Motor neuron (in vitro differentiated cells): ENCODE data around the gene FOXS1. TPM values are rescaled to one million over a fixed set of nuclear protein-coding genes. Genes with fewer than 3 reads are reported as not detected.

Experiments used
- ATAC-seq, 8 experiments: fragments of 200-7000 bp; cut with Tn5 transposase; replicated peaks in 6 of 8; 2 replicates each; pipeline ENCODE4 v1.8.0; 2021; ENCODE audit warnings: mild to moderate bottlenecking in 8 of 8, moderate library complexity in 8 of 8
- H3K27ac ChIP-seq, 2 donors: fragments of 250-450 bp; sonication (Bioruptor Pico); 2 replicates each; pipeline ENCODE4 v1.9.0; 2021; ENCODE audit warnings: antibody characterized with exemption in 2 of 2, mild to moderate bottlenecking in 2 of 2, moderate library complexity in 1 of 2
- H3K4me1 ChIP-seq, 2 donors: fragments of 250-450 bp; sonication (Bioruptor Pico); replicated peaks in 1 of 2; 2 replicates each; pipeline ENCODE4 v1.6.1; 2021; ENCODE audit warnings: antibody characterized with exemption in 2 of 2, mild to moderate bottlenecking in 2 of 2, moderate library complexity in 1 of 2
- H3K4me3 ChIP-seq, 5 donors: fragments of 250-450 bp; sonication (Bioruptor Pico); 2 replicates each; pipeline ENCODE4 v1.9.0; 2021; ENCODE audit warnings: antibody characterized with exemption in 5 of 5, mild to moderate bottlenecking in 5 of 5, moderate library complexity in 4 of 5
- WGBS, 10 experiments: fragments of 450-650 bp; shearing (Covaris generic); methylation state at CpG; one replicate each; pipeline ENCODE4 v1.0.0; 2022; 5-methylcytosine and 5-hydroxymethylcytosine counted together
- in situ Hi-C, 9 experiments: fragments of 400-800 bp; cut with MboI; loops; one replicate each; pipeline ENCODE4 v1.15.0; 2021; ENCODE audit warnings: low sequenced_read_pairs in 9 of 9, low pct_unique_long_range_greater_than_20kb in 2 of 9; ENCODE audit not compliant: unreplicated experiment in 9 of 9
- total RNA-seq, 8 experiments: library from RNA; unstranded; fragments of 300-600 nt; gene quantifications; 2 replicates each; pipeline versions ENCODE4 v1.2.3 to v1.2.4, GENCODE V29; 2022

Gene FOXS1
- total RNA-seq, 8 experiments from 2014 or later, result 0.31 to 35.7 (median 0.64) TPM; not detected in 1

- in situ Hi-C loops, result loop anchor here in 2 of 9 experiments (25.0 kb wide), 2 partner anchors 243 to 818 kb away; partner anchors contain the start of gene C20orf203 (in 1 of the 2)
- H3K4me3 ChIP-seq, result no peak overlapping the region
Measured at GRCh38 chr20:31843881-31844280, 1.5 kb downstream of the FOXS1 start.

GRCh38 chr20:31843288-31843687 lies 2.1 kb downstream of the FOXS1 start:
- 76 to 100% (median 85%) methylated on average over 1 to 5 of the region's 6 CpGs; no CpG with 5 or more reads in 4 of the 10 experiments for WGBS, 10 experiments
- no peak for ATAC-seq
- in situ Hi-C loops, result loop anchor here in 2 of 9 experiments (25.0 kb wide), 2 partner anchors 244 to 819 kb away; partner anchors contain the start of gene C20orf203 (in 1 of the 2)
- Histone ChIP-seq H3K27ac (no peak overlapping the region), H3K4me1 (peaks cover 19 to 31% of the 10 kb centered on the region in 2 donors), H3K4me3 (no peak overlapping the region)

More at GRCh38 chr20:31843881-31844280, 1.5 kb downstream of the FOXS1 start:
- no peak for ATAC-seq
- WGBS, 10 experiments, result 60 to 93% (median 80%) methylated on average over 1 to 3 of the region's 5 CpGs; no CpG with 5 or more reads in 5 of the 10 experiments
- Histone ChIP-seq H3K4me1 (peaks cover 19 to 31% of the 10 kb centered on the region in 2 donors), H3K27ac (no peak overlapping the region)

GRCh38 chr20:31842471-31843157 lies 2.8 kb downstream of the FOXS1 start:
- Histone ChIP-seq H3K4me1 (peaks cover 19 to 36% of the 10 kb centered on the region in 2 donors), H3K4me3 (no peak overlapping the region), H3K27ac (no peak overlapping the region)
- WGBS, 10 experiments, result 53 to 100% (median 70%) methylated on average over 1 to 4 of the region's 12 CpGs; no CpG with 5 or more reads in 6 of the 10 experiments
- in situ Hi-C loops, result loop anchor here in 2 of 9 experiments (25.0 kb wide), 2 partner anchors 245 to 820 kb away; partner anchors contain the start of gene C20orf203 (in 1 of the 2)
- peak in 7 of 8 experiments; percentile 7 to 57 (median 22) for ATAC-seq

- Histone ChIP-seq H3K27ac (no peak overlapping the region), H3K4me3 (no peak overlapping the region), H3K4me1 (peaks cover 19 to 36% of the 10 kb centered on the region in 2 donors)
- 25 to 100% (median 86%) methylated on average over 1 to 6 of the region's 8 CpGs; no CpG with 5 or more reads in 5 of the 10 experiments for WGBS, 10 experiments
- in situ Hi-C loops, result loop anchor here in 2 of 9 experiments (25.0 kb wide), 2 partner anchors 245 to 820 kb away; partner anchors contain the start of gene C20orf203 (in 1 of the 2)
- peak in 4 of 8 experiments; percentile 12 to 38 (median 32) for ATAC-seq
Measured at GRCh38 chr20:31841928-31842327, 3.5 kb downstream of the FOXS1 start.

GRCh38 chr20:31840906-31841816 lies 4.2 kb downstream of the FOXS1 start:
- Histone ChIP-seq H3K4me1 (peaks cover 21 to 40% of the 10 kb centered on the region in 2 donors), H3K4me3 (no peak overlapping the region), H3K27ac (no peak overlapping the region)
- WGBS, 10 experiments, result 60 to 100% (median 84%) methylated on average over 1 to 6 of the region's 15 CpGs; no CpG with 5 or more reads in 4 of the 10 experiments
- in situ Hi-C loops, result loop anchor here in 2 of 9 experiments (25.0 kb wide), 2 partner anchors 246 to 821 kb away; partner anchors contain the start of gene C20orf203 (in 1 of the 2)
- no peak for ATAC-seq

- no peak overlapping the region for H3K27ac ChIP-seq
- peaks cover 17 to 34% of the 10 kb centered on the region in 2 donors for H3K4me1 ChIP-seq
- 0 to 74% (median 60%) methylated on average over 1 to 3 of the region's 5 CpGs; no CpG with 5 or more reads in 5 of the 10 experiments for WGBS, 10 experiments
- no peak overlapping the region for H3K4me3 ChIP-seq
- in situ Hi-C loops, result loop anchor here in 2 of 9 experiments (25.0 kb wide), 2 partner anchors 247 to 822 kb away; partner anchors contain the start of gene C20orf203 (in 1 of the 2)
- ATAC-seq, result no peak
Measured at GRCh38 chr20:31839782-31840487, 5.5 kb downstream of the FOXS1 start.

- in situ Hi-C loops, result loop anchor here in 2 of 9 experiments (25.0 kb wide), 2 partner anchors 249 to 824 kb away; partner anchors contain the start of gene C20orf203 (in 1 of the 2)
- H3K4me1 ChIP-seq, result peaks cover 18 to 30% of the 10 kb centered on the region in 2 donors
- 0 to 100% (median 81%) methylated on average over 1 to 9 of the region's 9 CpGs; no CpG with 5 or more reads in 1 of the 10 experiments for WGBS, 10 experiments
- H3K4me3 ChIP-seq, result no peak overlapping the region
- peak in 1 of 8 experiments; percentile 3 for ATAC-seq
- no peak overlapping the region for H3K27ac ChIP-seq
Measured at GRCh38 chr20:31838646-31839292, 6.6 kb downstream of the FOXS1 start.

GRCh38 chr20:31837896-31838397 lies 7.5 kb downstream of the FOXS1 start:
- no peak overlapping the region for H3K27ac ChIP-seq
- ATAC-seq, result peak in 1 of 8 experiments; percentile 11
- peaks cover 18 to 29% of the 10 kb centered on the region in 2 donors for H3K4me1 ChIP-seq
- H3K4me3 ChIP-seq, result no peak overlapping the region
- in situ Hi-C loops, result loop anchor here in 2 of 9 experiments (25.0 kb wide), 2 partner anchors 249 to 824 kb away; partner anchors contain the start of gene C20orf203 (in 1 of the 2)
- 0 to 49% (median 42%) methylated on average over 1 to 3 of the region's 3 CpGs; no CpG with 5 or more reads in 5 of the 10 experiments for WGBS, 10 experiments

- no peak overlapping the region for H3K27ac ChIP-seq
- in situ Hi-C loops, result loop anchor here in 2 of 9 experiments (25.0 kb wide), 2 partner anchors 250 to 825 kb away; partner anchors contain the start of gene C20orf203 (in 1 of the 2)
- peaks cover 9 to 20% of the 10 kb centered on the region in 2 donors for H3K4me1 ChIP-seq
- WGBS, 10 experiments, result 57 to 100% (median 76%) methylated on average over 1 to 3 of the region's 5 CpGs; no CpG with 5 or more reads in 4 of the 10 experiments
- H3K4me3 ChIP-seq, result no peak overlapping the region
- ATAC-seq, result peak in 1 of 8 experiments; percentile 36
Measured at GRCh38 chr20:31836853-31837608, 8.4 kb downstream of the FOXS1 start.

GRCh38 chr20:31835977-31836852 lies 9.2 kb downstream of the FOXS1 start:
- Histone ChIP-seq H3K4me1 (peaks cover 8 to 18% of the 10 kb centered on the region in 2 donors), H3K4me3 (no peak overlapping the region), H3K27ac (peak overlapping the region in 1 of 2 donors; percentile 10)
- in situ Hi-C loops, result loop anchor here in 2 of 9 experiments (25.0 kb wide), 2 partner anchors 251 to 826 kb away; partner anchors contain the start of gene C20orf203 (in 1 of the 2)
- WGBS, 10 experiments, result 0 to 90% (median 58%) methylated on average over 1 to 5 of the region's 14 CpGs; no CpG with 5 or more reads in 4 of the 10 experiments
- ATAC-seq, result peak; percentile 83 to 91 (median 88)
